Measurements from ENCODE around the gene MAP3K20. TPM values are rescaled to one million over a fixed set of nuclear protein-coding genes. Genes with fewer than 3 reads are reported as not detected.

The MAP3K20 gene
- total and polyA plus RNA-seq, 2 experiments from 2014 or later = 7.6 to 9.6 TPM

DNA sequence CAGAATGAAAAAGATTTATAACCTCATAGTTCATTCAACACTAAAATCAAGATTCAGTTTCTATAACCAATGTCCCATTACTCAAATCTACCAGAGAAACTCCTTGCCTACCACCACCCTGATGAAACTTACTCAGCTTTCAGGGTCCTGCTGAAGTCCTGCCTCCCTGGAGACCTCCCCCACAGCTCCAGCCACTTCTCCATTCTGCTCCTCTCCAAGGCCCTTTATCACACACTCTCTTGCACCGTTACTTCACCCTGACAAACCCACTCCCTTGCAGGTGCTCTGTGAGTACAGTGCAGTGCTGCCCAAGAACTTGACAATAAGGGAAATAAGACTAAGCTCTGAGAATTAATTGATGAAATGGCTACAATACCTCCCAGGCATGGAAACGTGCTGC, 195.5 kb downstream of the MAP3K20 start (continued):
- TF ChIP-seq, protein P1, sequence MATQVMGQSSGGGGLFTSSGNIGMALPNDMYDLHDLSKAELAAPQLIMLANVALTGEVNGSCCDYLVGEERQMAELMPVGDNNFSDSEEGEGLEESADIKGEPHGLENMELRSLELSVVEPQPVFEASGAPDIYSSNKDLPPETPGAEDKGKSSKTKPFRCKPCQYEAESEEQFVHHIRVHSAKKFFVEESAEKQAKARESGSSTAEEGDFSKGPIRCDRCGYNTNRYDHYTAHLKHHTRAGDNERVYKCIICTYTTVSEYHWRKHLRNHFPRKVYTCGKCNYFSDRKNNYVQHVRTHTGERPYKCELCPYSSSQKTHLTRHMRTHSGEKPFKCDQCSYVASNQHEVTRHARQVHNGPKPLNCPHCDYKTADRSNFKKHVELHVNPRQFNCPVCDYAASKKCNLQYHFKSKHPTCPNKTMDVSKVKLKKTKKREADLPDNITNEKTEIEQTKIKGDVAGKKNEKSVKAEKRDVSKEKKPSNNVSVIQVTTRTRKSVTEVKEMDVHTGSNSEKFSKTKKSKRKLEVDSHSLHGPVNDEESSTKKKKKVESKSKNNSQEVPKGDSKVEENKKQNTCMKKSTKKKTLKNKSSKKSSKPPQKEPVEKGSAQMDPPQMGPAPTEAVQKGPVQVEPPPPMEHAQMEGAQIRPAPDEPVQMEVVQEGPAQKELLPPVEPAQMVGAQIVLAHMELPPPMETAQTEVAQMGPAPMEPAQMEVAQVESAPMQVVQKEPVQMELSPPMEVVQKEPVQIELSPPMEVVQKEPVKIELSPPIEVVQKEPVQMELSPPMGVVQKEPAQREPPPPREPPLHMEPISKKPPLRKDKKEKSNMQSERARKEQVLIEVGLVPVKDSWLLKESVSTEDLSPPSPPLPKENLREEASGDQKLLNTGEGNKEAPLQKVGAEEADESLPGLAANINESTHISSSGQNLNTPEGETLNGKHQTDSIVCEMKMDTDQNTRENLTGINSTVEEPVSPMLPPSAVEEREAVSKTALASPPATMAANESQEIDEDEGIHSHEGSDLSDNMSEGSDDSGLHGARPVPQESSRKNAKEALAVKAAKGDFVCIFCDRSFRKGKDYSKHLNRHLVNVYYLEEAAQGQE (IDR thresholded peaks at IDR 0.05; ENCODE audit: unreplicated experiment) = no peak
- TF ChIP-seq CTCF (conservative IDR thresholded peaks at IDR 0.05; ENCODE audit: low read depth in 2 of 2) (no peak), EZH2 (IDR thresholded peaks at IDR 0.05; ENCODE audit: low read depth, unreplicated experiment) (no peak), POLR2AphosphoS5 (IDR thresholded peaks at IDR 0.05; ENCODE audit: low read depth) (no peak), NANOG (IDR thresholded peaks at IDR 0.05; ENCODE audit: borderline replicate concordance) (no peak)

GRCh38 chr2:173271825-173272224, 196.2 kb downstream of the MAP3K20 start:
- Histone ChIP-seq H3K27me3 (ENCODE audit: insufficient read depth) (no peaks in the 10 kb centered on the region), H3K79me2 (replicated peaks; ENCODE audit: insufficient read depth) (no peaks in the 10 kb centered on the region), H3K4me3 (no peak overlapping the region), H3K27ac (ENCODE audit: low read depth) (no peak overlapping the region), H3K4me2 (no peak overlapping the region), H2AFZ (peak overlapping the region; percentile 53; the same call in 1 of the 2 replicates), H3K4me1 (ENCODE audit: insufficient read depth) (0 out of 2 replicates have a peak, but pooled peaks cover 5% of the 10 kb centered on the region), H3K36me3 (ENCODE audit: insufficient read depth) (no peaks in the 10 kb centered on the region), H4K20me1 (replicated peaks; ENCODE audit: insufficient read depth) (no peaks in the 10 kb centered on the region), H3F3A (replicated peaks; ENCODE audit: low read depth) (no peaks in the 10 kb centered on the region), H3K9me2 (ENCODE audit: insufficient read depth) (no peaks in the 10 kb centered on the region)
- peaks cover 20% of the 10 kb centered on the region for H3K4me1 Mint-ChIP-seq
- DNase-seq (ENCODE audit: low spot score) (no peak), ATAC-seq (no peak)
- H3K27ac Mint-ChIP-seq = no peak overlapping the region
- H3K4me3 Mint-ChIP-seq = no peak overlapping the region
- H3K27me3 Mint-ChIP-seq (ENCODE audit: insufficient read depth, low read depth, poor library complexity) = no peaks in the 10 kb centered on the region
- no peaks in the 10 kb centered on the region for H3K36me3 Mint-ChIP-seq (ENCODE audit: low read depth)
- peaks cover 5% of the 10 kb centered on the region; the same call in 1 of the 3 replicates for H3K9me3 Mint-ChIP-seq
- TF ChIP-seq, protein P2, sequence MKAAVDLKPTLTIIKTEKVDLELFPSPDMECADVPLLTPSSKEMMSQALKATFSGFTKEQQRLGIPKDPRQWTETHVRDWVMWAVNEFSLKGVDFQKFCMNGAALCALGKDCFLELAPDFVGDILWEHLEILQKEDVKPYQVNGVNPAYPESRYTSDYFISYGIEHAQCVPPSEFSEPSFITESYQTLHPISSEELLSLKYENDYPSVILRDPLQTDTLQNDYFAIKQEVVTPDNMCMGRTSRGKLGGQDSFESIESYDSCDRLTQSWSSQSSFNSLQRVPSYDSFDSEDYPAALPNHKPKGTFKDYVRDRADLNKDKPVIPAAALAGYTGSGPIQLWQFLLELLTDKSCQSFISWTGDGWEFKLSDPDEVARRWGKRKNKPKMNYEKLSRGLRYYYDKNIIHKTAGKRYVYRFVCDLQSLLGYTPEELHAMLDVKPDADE (IDR thresholded peaks at IDR 0.05) = no peak
- TF ChIP-seq POLR2AphosphoS5 (IDR thresholded peaks at IDR 0.05; ENCODE audit: low read depth) (no peak), EZH2 (IDR thresholded peaks at IDR 0.05; ENCODE audit: low read depth, unreplicated experiment) (no peak), CTCF (conservative IDR thresholded peaks at IDR 0.05; ENCODE audit: low read depth in 2 of 2) (no peak), ZNF331 (CRISPR knock-in tag; IDR thresholded peaks at IDR 0.05; ENCODE audit: low read depth) (no peak), EZH2phosphoT487 (IDR thresholded peaks at IDR 0.05; ENCODE audit: unreplicated experiment) (no peak), JUNB (IDR thresholded peaks at IDR 0.05; ENCODE audit: unreplicated experiment) (no peak), CREB1 (CRISPR knock-in tag; IDR thresholded peaks at IDR 0.05; ENCODE audit: low read depth) (no peak), STAT1 (IDR thresholded peaks at IDR 0.05; ENCODE audit: unreplicated experiment) (no peak), ZNF114 (CRISPR knock-in tag; IDR thresholded peaks at IDR 0.05) (no peak), NANOG (IDR thresholded peaks at IDR 0.05; ENCODE audit: borderline replicate concordance) (no peak)
- TF ChIP-seq, protein P1 (IDR thresholded peaks at IDR 0.05; ENCODE audit: unreplicated experiment) = no peak
